PC-3 (cell line): ENCODE results near the gene ZNF483. TPM values are rescaled to one million over a fixed set of nuclear protein-coding genes. Genes with fewer than 3 reads are reported as not detected.

Experiments used
- ATAC-seq: fragments of 200-7000 bp; cut with Tn5 transposase; 2 replicates; pipeline ENCODE4 v1.9.1; 2020; ENCODE audit warnings: mild to moderate bottlenecking, moderate library complexity
- BruUV-seq: library from RNA; stranded (reverse); fragments of 400-500 nt; replicated peaks from 2 replicates; lab custom pipeline; 2021; lab: Mats Ljungman, UMichigan
- CTCF ChIA-PET: fragments of 300-600 bp; sonication (Branson Sonifier 250); formaldehyde crosslinking; loops from one replicate; lab custom pipeline; 2022; ENCODE audit warnings: antibody characterized with exemption; lab: Charles Lee
- POLR2A ChIA-PET: fragments of 300-600 bp; sonication (Branson Sonifier 250); formaldehyde crosslinking; loops from one replicate; lab custom pipeline; 2022; ENCODE audit warnings: antibody characterized with exemption; ENCODE audit not compliant: unreplicated experiment; lab: Charles Lee
- DNase-seq: peaks from one replicate; pipeline ENCODE4 v3.0.0-alpha.2; 2015
- H2AFZ ChIP-seq: fragments of 300-600 bp; sonication (generic); 2 replicates; pipeline ENCODE4 v1.6.0; 2016; ENCODE audit warnings: antibody characterized with exemption, low read length
- H3F3A ChIP-seq: fragments of 300-600 bp; sonication (generic); one replicate; pipeline ENCODE4 v1.6.0; 2017; ENCODE audit warnings: antibody characterized with exemption, low read length, control low read depth, mild to moderate bottlenecking; ENCODE audit not compliant: unreplicated experiment
- H3K27ac ChIP-seq: fragments of 300-600 bp; sonication (generic); 2 replicates; pipeline ENCODE4 v1.5.1; 2016; ENCODE audit warnings: mild to moderate bottlenecking, low read length
- H3K27me3 ChIP-seq: fragments of 300-600 bp; sonication (generic); 2 replicates; pipeline ENCODE4 v1.6.1; 2016; ENCODE audit warnings: low read length, mixed read lengths
- H3K36me3 ChIP-seq: fragments of 300-600 bp; sonication (generic); 2 replicates; pipeline ENCODE4 v1.6.1; 2016; ENCODE audit warnings: low read depth, mixed run types, low read length, mixed read lengths
- H3K4me1 ChIP-seq: fragments of 300-600 bp; sonication (generic); 2 replicates; pipeline ENCODE4 v1.5.1; 2016; ENCODE audit warnings: low read length; ENCODE audit not compliant: insufficient read depth
- H3K4me2 ChIP-seq: fragments of 300-600 bp; sonication (generic); 2 replicates; pipeline ENCODE4 v1.6.0; 2016; ENCODE audit warnings: low read length
- H3K4me3 ChIP-seq: fragments of 300-600 bp; sonication (generic); 2 replicates; pipeline ENCODE4 v1.5.1; 2016; ENCODE audit warnings: mild to moderate bottlenecking, low read length, mixed read lengths
- H3K79me2 ChIP-seq: fragments of 300-600 bp; sonication (generic); 2 replicates; pipeline ENCODE4 v1.6.1; 2017; ENCODE audit warnings: low read length, mixed read lengths
- H3K9ac ChIP-seq: fragments of 300-600 bp; sonication (generic); 2 replicates; pipeline ENCODE4 v1.6.0; 2016; ENCODE audit warnings: mild to moderate bottlenecking, low read length
- H3K9me2 ChIP-seq: fragments of 300-600 bp; sonication (generic); replicated peaks from 2 replicates; pipeline ENCODE4 v1.6.1; 2016; ENCODE audit warnings: mixed run types, low read length, mixed read lengths
- H3K9me3 ChIP-seq: fragments of 300-600 bp; sonication (generic); 2 replicates; pipeline ENCODE4 v1.6.1; 2016; ENCODE audit warnings: low read length, mixed read lengths
- H4K20me1 ChIP-seq: fragments of 300-600 bp; sonication (generic); 2 replicates; pipeline ENCODE4 v1.6.1; 2016; ENCODE audit warnings: low read length, mixed read lengths
- CTCF ChIP-seq: fragments of 300-600 bp; sonication (generic); conservative IDR thresholded peaks from 2 replicates; pipeline ENCODE4 v1.5.1; 2017; ENCODE audit warnings: antibody characterized with exemption, low read depth, mild to moderate bottlenecking, low read length
- EZH2 ChIP-seq: fragments of 300-600 bp; sonication (generic); IDR thresholded peaks from one replicate; pipeline ENCODE4 v1.6.1; 2017; ENCODE audit warnings: antibody characterized with exemption, mild to moderate bottlenecking, low read length; ENCODE audit not compliant: unreplicated experiment
- EZH2phosphoT487 ChIP-seq: fragments of 300-600 bp; sonication (generic); IDR thresholded peaks from 2 replicates; pipeline ENCODE4 v1.6.1; 2018; ENCODE audit warnings: mild to moderate bottlenecking, antibody characterized with exemption, low read length, borderline replicate concordance
- intact Hi-C: fragments of 100-400 bp; cut with micrococcal nuclease; formaldehyde crosslinking; loops from 2 replicates; pipeline ENCODE4 v1.9.0; 2023
- total RNA-seq: library from RNA; depleted of rRNA; stranded (reverse); fragments of >200 nt; gene quantifications from 2 replicates; pipeline ENCODE4 v1.2.3, GENCODE V29; 2014; rRNA removed

Gene ZNF483
- total RNA-seq, 1 experiment from 2014 or later, result 3.9 TPM

DNA sequence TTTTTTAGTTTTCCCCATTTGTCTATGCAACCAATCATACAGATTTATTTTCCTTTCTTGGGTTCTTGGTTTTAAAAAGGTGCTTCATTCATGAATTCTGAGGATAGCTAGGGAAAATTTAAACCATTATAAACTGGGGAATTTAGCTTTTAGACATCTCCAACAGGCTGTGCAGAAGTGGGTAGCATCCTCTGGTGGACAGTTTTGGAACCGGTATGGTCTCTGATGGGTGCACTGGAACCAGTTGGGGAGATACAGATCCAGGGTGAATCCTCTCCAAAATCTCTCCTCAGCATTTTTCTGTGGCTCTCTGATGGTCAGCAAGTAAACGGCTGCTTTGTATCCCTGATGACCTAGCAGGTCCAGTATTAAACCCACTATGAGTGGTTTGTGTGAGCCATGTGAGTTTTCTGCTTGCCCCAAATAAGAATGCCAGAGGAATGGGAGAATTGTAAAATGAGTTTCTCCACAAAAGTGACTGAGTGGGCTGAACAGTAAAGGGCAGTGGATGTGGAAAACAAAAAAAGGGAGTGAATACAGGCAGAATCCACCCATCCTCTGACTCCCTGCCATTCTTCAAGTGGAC lies 97.0 kb downstream of the ZNF483 start:
- peak; percentile 52 for DNase-seq
- POLR2A ChIA-PET, result no interaction called here
- no peak overlapping the region for H3K4me3 ChIP-seq

GRCh38 chr9:111622626-111623025 lies 97.6 kb downstream of the ZNF483 start:
- H3F3A ChIP-seq, result no peaks in the 10 kb centered on the region
- DNase-seq, result peak; percentile 88

More for the DNA sequence above, 97.0 kb downstream of the ZNF483 start:
- no TSS peak for BruUV-seq
- TF ChIP-seq EZH2 (no peak), EZH2phosphoT487 (no peak), CTCF (peak; percentile 72)
- intact Hi-C loops, result loop anchor here (1.0 kb wide), 1 partner anchor 24 kb away; no protein-coding TSS in a partner anchor
- Histone ChIP-seq H3K27me3 (no peaks in the 10 kb centered on the region), H3F3A (no peaks in the 10 kb centered on the region), H3K4me2 (no peak overlapping the region), H3K79me2 (no peaks in the 10 kb centered on the region), H3K27ac (no peak overlapping the region), H3K4me1 (no peaks in the 10 kb centered on the region; the same call in 1 of the 2 replicates), H3K36me3 (no peaks in the 10 kb centered on the region), H3K9me2 (no peaks in the 10 kb centered on the region), H3K9me3 (no peaks in the 10 kb centered on the region), H3K9ac (no peak overlapping the region), H2AFZ (no peak overlapping the region), H4K20me1 (no peaks in the 10 kb centered on the region)
- ATAC-seq, result peak; percentile 88
- CTCF ChIA-PET, result interaction anchor here (0.6 to 1.1 kb wide), 4 partner anchors 17 to 744 kb away, joined by 3 to 18 read pairs (median 5); partner anchors contain the start of gene PTGR1

More at GRCh38 chr9:111622626-111623025, 97.6 kb downstream of the ZNF483 start:
- CTCF ChIA-PET, result no interaction called here
- no peaks in the 10 kb centered on the region for H3K9me2 ChIP-seq
- peak; percentile 48; the same call in 1 of the 2 replicates for ATAC-seq
- no peaks in the 10 kb centered on the region for H3K27me3 ChIP-seq
- intact Hi-C loops, result loop anchor here (1.0 kb wide), 1 partner anchor 24 kb away; no protein-coding TSS in a partner anchor
- H2AFZ ChIP-seq, result no peak overlapping the region
- no peaks in the 10 kb centered on the region for H3K9me3 ChIP-seq
- no peaks in the 10 kb centered on the region for H4K20me1 ChIP-seq
- POLR2A ChIA-PET, result no interaction called here
- no peak overlapping the region for H3K4me3 ChIP-seq
- H3K4me2 ChIP-seq, result no peak overlapping the region
- no peak overlapping the region for H3K9ac ChIP-seq
- H3K79me2 ChIP-seq, result no peaks in the 10 kb centered on the region
- H3K4me1 ChIP-seq, result no peaks in the 10 kb centered on the region; the same call in 1 of the 2 replicates
- no TSS peak for BruUV-seq
- no peaks in the 10 kb centered on the region for H3K36me3 ChIP-seq
- no peak for TF ChIP-seq CTCF
- H3K27ac ChIP-seq, result no peak overlapping the region

Other genes starting within 250 kb of the ZNF483 start
- 0.26 TPM in 1 of 2 replicates, not detected in the other for gene OR2K2, start 195.0 kb upstream of the ZNF483 start, total RNA-seq
- gene ECPAS, start 40.8 kb upstream of the ZNF483 start, total RNA-seq, result 69.0 and 87.3 TPM in 2 replicates
- gene PTGR1, start 74.5 kb downstream of the ZNF483 start, total RNA-seq, result 42.5 and 43.1 TPM in 2 replicates
- gene DNAJC25, start 106.2 kb downstream of the ZNF483 start, total RNA-seq, result 5.1 and 5.9 TPM in 2 replicates
- gene GNG10, start 136.4 kb downstream of the ZNF483 start, total RNA-seq, result 27.1 and 50.7 TPM in 2 replicates